Measurements from ENCODE around the gene WSB1.

GRCh38 chr17:27353461-27354050 is 59.6 kb downstream of the WSB1 start:
- TF ChIP-seq FOXJ3 (CRISPR knock-in tag; IDR thresholded peaks at IDR 0.05) (no peak), CTCF (IDR thresholded peaks at IDR 0.05) (peak; percentile 78), MXI1 (IDR thresholded peaks at IDR 0.05; ENCODE audit: low read depth, low read length) (no peak; the same call in 1 of the 2 replicates), REST (IDR thresholded peaks at IDR 0.05; ENCODE audit: low read depth, low read length) (peak; percentile 64; the same call in 1 of the 2 replicates), MAX (IDR thresholded peaks at IDR 0.05; ENCODE audit: low read depth) (peak; percentile 82), RCOR1 (IDR thresholded peaks at IDR 0.05; ENCODE audit: low read length) (no peak)
